ENCODE results near the gene SCAI.
A peak's percentile ranks its signal among the peaks of the same experiment; 100 is the strongest.

SCAI gene

GRCh38 chr9:125003332-125003731, 140.0 kb downstream of the SCAI start:
- H2BK12ac ChIP-seq (ENCODE audit: low read length in 2 of 2), result no peak overlapping the region
- H3K9ac ChIP-seq (ENCODE audit: low read length), result no peak overlapping the region
- peaks cover 2 to 21% of the 10 kb centered on the region in 2 experiments for H3K36me3 ChIP-seq (ENCODE audit: control insufficient read depth in 1 of 2, insufficient read depth in 2 of 2, low read depth in 1 of 2, low read length in 2 of 2)
- no peak overlapping the region for H3K4me3 ChIP-seq (ENCODE audit: insufficient read depth in 1 of 2, low read depth in 1 of 2, low read length in 2 of 2)
- WGBS, result over 99% methylated on average over 7 of the region's 7 CpGs
- H2BK120ac ChIP-seq (ENCODE audit: low read depth, low read length), result no peak overlapping the region
- H3K14ac ChIP-seq (ENCODE audit: low read length in 2 of 2), result no peak overlapping the region
- H2AFZ ChIP-seq (ENCODE audit: low read depth, low read length), result no peak overlapping the region
- no peak overlapping the region for H4K8ac ChIP-seq (ENCODE audit: low read length)
- no peak overlapping the region for H4K91ac ChIP-seq (ENCODE audit: low read length)
- peaks cover 2% of the 10 kb centered on the region for H3K9me3 ChIP-seq (ENCODE audit: control insufficient read depth, low read length)
- no peaks in the 10 kb centered on the region for H3K79me1 ChIP-seq (replicated peaks; ENCODE audit: low read length, poor library complexity, severe bottlenecking)
- H3K27me3 ChIP-seq (ENCODE audit: control insufficient read depth in 1 of 2, insufficient read depth in 1 of 2, low read length in 2 of 2), result no peaks in the 10 kb centered on the region
- no peak overlapping the region for H3K27ac ChIP-seq (ENCODE audit: low read length, poor library complexity, severe bottlenecking)
- no peak overlapping the region for H2AK5ac ChIP-seq (ENCODE audit: low read length, severe bottlenecking)
- no peak overlapping the region for H3K23ac ChIP-seq (ENCODE audit: low read length in 2 of 2)
- no peak overlapping the region for H3K4ac ChIP-seq (ENCODE audit: low read depth in 1 of 2, low read length in 2 of 2)
- no peak overlapping the region for H2BK15ac ChIP-seq (ENCODE audit: low read depth, poor library complexity, severe bottlenecking)
- H2BK5ac ChIP-seq (ENCODE audit: low read depth, low read length, poor library complexity, severe bottlenecking), result no peak overlapping the region
- no peak overlapping the region for H3K18ac ChIP-seq (ENCODE audit: low read depth in 1 of 2, low read length in 2 of 2)
- H3K4me2 ChIP-seq (ENCODE audit: low read length, poor library complexity, severe bottlenecking), result no peak overlapping the region
- no peak for DNase-seq
- no peaks in the 10 kb centered on the region for H3K4me1 ChIP-seq (ENCODE audit: control insufficient read depth, insufficient read depth, low read depth, low read length)

- no peaks in the 10 kb centered on the region for H3K79me1 ChIP-seq (replicated peaks; ENCODE audit: low read length, poor library complexity, severe bottlenecking)
- H3K18ac ChIP-seq (ENCODE audit: low read depth in 1 of 2, low read length in 2 of 2), result no peak overlapping the region
- no peak overlapping the region for H3K27ac ChIP-seq (ENCODE audit: low read length, poor library complexity, severe bottlenecking)
- no peak overlapping the region for H3K14ac ChIP-seq (ENCODE audit: low read length in 2 of 2)
- H4K91ac ChIP-seq (ENCODE audit: low read length), result no peak overlapping the region
- H3K9ac ChIP-seq (ENCODE audit: low read length), result no peak overlapping the region
- 100% methylated on average over 1 of the region's 1 CpG for WGBS
- no peak overlapping the region for H2BK12ac ChIP-seq (ENCODE audit: low read length in 2 of 2)
- H3K36me3 ChIP-seq (ENCODE audit: control insufficient read depth in 1 of 2, insufficient read depth in 2 of 2, low read depth in 1 of 2, low read length in 2 of 2), result peaks cover 0 to 9% of the 10 kb centered on the region in 2 experiments
- no peak overlapping the region for H3K4me2 ChIP-seq (ENCODE audit: low read length, poor library complexity, severe bottlenecking)
- no peak overlapping the region for H3K4me3 ChIP-seq (ENCODE audit: insufficient read depth in 1 of 2, low read depth in 1 of 2, low read length in 2 of 2)
- H3K4ac ChIP-seq (ENCODE audit: low read depth in 1 of 2, low read length in 2 of 2), result no peak overlapping the region
- H3K9me3 ChIP-seq (ENCODE audit: control insufficient read depth, low read length), result no peaks in the 10 kb centered on the region
- H2BK5ac ChIP-seq (ENCODE audit: low read depth, low read length, poor library complexity, severe bottlenecking), result no peak overlapping the region
- H2BK120ac ChIP-seq (ENCODE audit: low read depth, low read length), result no peak overlapping the region
- no peaks in the 10 kb centered on the region for H3K4me1 ChIP-seq (ENCODE audit: control insufficient read depth, insufficient read depth, low read depth, low read length)
- no peak overlapping the region for H2AK5ac ChIP-seq (ENCODE audit: low read length, severe bottlenecking)
- no peak overlapping the region for H4K8ac ChIP-seq (ENCODE audit: low read length)
- no peak for DNase-seq
- H2AFZ ChIP-seq (ENCODE audit: low read depth, low read length), result no peak overlapping the region
- H2BK15ac ChIP-seq (ENCODE audit: low read depth, poor library complexity, severe bottlenecking), result no peak overlapping the region
- H3K23ac ChIP-seq (ENCODE audit: low read length in 2 of 2), result no peak overlapping the region
- H3K27me3 ChIP-seq (ENCODE audit: control insufficient read depth in 1 of 2, insufficient read depth in 1 of 2, low read length in 2 of 2), result no peaks in the 10 kb centered on the region
Measured at GRCh38 chr9:124983698-124984097, 159.6 kb downstream of the SCAI start.

GRCh38 chr9:124980431-124980830, 162.9 kb downstream of the SCAI start:
- H3K4ac ChIP-seq (ENCODE audit: low read depth in 1 of 2, low read length in 2 of 2), result no peak overlapping the region
- no peak overlapping the region for H4K8ac ChIP-seq (ENCODE audit: low read length)
- no peaks in the 10 kb centered on the region for H3K27me3 ChIP-seq (ENCODE audit: control insufficient read depth in 1 of 2, insufficient read depth in 1 of 2, low read length in 2 of 2)
- H2BK12ac ChIP-seq (ENCODE audit: low read length in 2 of 2), result no peak overlapping the region
- H3K9ac ChIP-seq (ENCODE audit: low read length), result no peak overlapping the region
- H3K79me1 ChIP-seq (replicated peaks; ENCODE audit: low read length, poor library complexity, severe bottlenecking), result no peaks in the 10 kb centered on the region
- H2BK15ac ChIP-seq (ENCODE audit: low read depth, poor library complexity, severe bottlenecking), result no peak overlapping the region
- H2BK120ac ChIP-seq (ENCODE audit: low read depth, low read length), result no peak overlapping the region
- H2AK5ac ChIP-seq (ENCODE audit: low read length, severe bottlenecking), result no peak overlapping the region
- 97% methylated on average over 4 of the region's 4 CpGs for WGBS
- no peak overlapping the region for H3K18ac ChIP-seq (ENCODE audit: low read depth in 1 of 2, low read length in 2 of 2)
- DNase-seq, result no peak
- H3K36me3 ChIP-seq (ENCODE audit: control insufficient read depth in 1 of 2, insufficient read depth in 2 of 2, low read depth in 1 of 2, low read length in 2 of 2), result peaks cover 0 to 9% of the 10 kb centered on the region in 2 experiments
- no peak overlapping the region for H2AFZ ChIP-seq (ENCODE audit: low read depth, low read length)
- no peaks in the 10 kb centered on the region for H3K4me1 ChIP-seq (ENCODE audit: control insufficient read depth, insufficient read depth, low read depth, low read length)
- no peak overlapping the region for H3K4me2 ChIP-seq (ENCODE audit: low read length, poor library complexity, severe bottlenecking)
- no peak overlapping the region for H3K27ac ChIP-seq (ENCODE audit: low read length, poor library complexity, severe bottlenecking)
- no peak overlapping the region for H4K91ac ChIP-seq (ENCODE audit: low read length)
- no peak overlapping the region for H2BK5ac ChIP-seq (ENCODE audit: low read depth, low read length, poor library complexity, severe bottlenecking)
- no peak overlapping the region for H3K23ac ChIP-seq (ENCODE audit: low read length in 2 of 2)
- no peak overlapping the region for H3K14ac ChIP-seq (ENCODE audit: low read length in 2 of 2)
- no peaks in the 10 kb centered on the region for H3K9me3 ChIP-seq (ENCODE audit: control insufficient read depth, low read length)
- H3K4me3 ChIP-seq (ENCODE audit: insufficient read depth in 1 of 2, low read depth in 1 of 2, low read length in 2 of 2), result no peak overlapping the region

- no peak overlapping the region for H2AFZ ChIP-seq (ENCODE audit: low read depth, low read length)
- no peaks in the 10 kb centered on the region for H3K27me3 ChIP-seq (ENCODE audit: control insufficient read depth in 1 of 2, insufficient read depth in 1 of 2, low read length in 2 of 2)
- H2AK5ac ChIP-seq (ENCODE audit: low read length, severe bottlenecking), result no peak overlapping the region
- H2BK5ac ChIP-seq (ENCODE audit: low read depth, low read length, poor library complexity, severe bottlenecking), result no peak overlapping the region
- H3K9me3 ChIP-seq (ENCODE audit: control insufficient read depth, low read length), result no peaks in the 10 kb centered on the region
- H3K4ac ChIP-seq (ENCODE audit: low read depth in 1 of 2, low read length in 2 of 2), result no peak overlapping the region
- H4K91ac ChIP-seq (ENCODE audit: low read length), result no peak overlapping the region
- H3K14ac ChIP-seq (ENCODE audit: low read length in 2 of 2), result no peak overlapping the region
- DNase-seq, result peak; percentile 19
- H4K8ac ChIP-seq (ENCODE audit: low read length), result no peak overlapping the region
- no peaks in the 10 kb centered on the region for H3K4me1 ChIP-seq (ENCODE audit: control insufficient read depth, insufficient read depth, low read depth, low read length)
- H3K9ac ChIP-seq (ENCODE audit: low read length), result no peak overlapping the region
- no peak overlapping the region for H3K27ac ChIP-seq (ENCODE audit: low read length, poor library complexity, severe bottlenecking)
- H2BK15ac ChIP-seq (ENCODE audit: low read depth, poor library complexity, severe bottlenecking), result no peak overlapping the region
- no peak overlapping the region for H2BK120ac ChIP-seq (ENCODE audit: low read depth, low read length)
- H3K18ac ChIP-seq (ENCODE audit: low read depth in 1 of 2, low read length in 2 of 2), result no peak overlapping the region
- 0% methylated on average over 1 of the region's 2 CpGs for WGBS
- H2BK12ac ChIP-seq (ENCODE audit: low read length in 2 of 2), result no peak overlapping the region
- no peak overlapping the region for H3K4me2 ChIP-seq (ENCODE audit: low read length, poor library complexity, severe bottlenecking)
- no peak overlapping the region for H3K23ac ChIP-seq (ENCODE audit: low read length in 2 of 2)
- peaks cover 0 to 19% of the 10 kb centered on the region in 2 experiments for H3K36me3 ChIP-seq (ENCODE audit: control insufficient read depth in 1 of 2, insufficient read depth in 2 of 2, low read depth in 1 of 2, low read length in 2 of 2)
- no peak overlapping the region for H3K4me3 ChIP-seq (ENCODE audit: insufficient read depth in 1 of 2, low read depth in 1 of 2, low read length in 2 of 2)
- no peaks in the 10 kb centered on the region for H3K79me1 ChIP-seq (replicated peaks; ENCODE audit: low read length, poor library complexity, severe bottlenecking)
Measured at GRCh38 chr9:124975131-124975530, 168.2 kb downstream of the SCAI start.
